Kidney (tissue), 14 donors: Measurements from ENCODE around the gene PABPC4L. TPM values are rescaled to one million over a fixed set of nuclear protein-coding genes. Genes with fewer than 3 reads are reported as not detected.
A peak's percentile ranks its signal among the peaks of the same experiment; 100 is the strongest.
"Not testable (repeated sequence)": the region's sequence is repeated elsewhere in the genome, so short reads cannot be mapped to it uniquely, and the experiment has no call there.

Source experiments
- DNase-seq, 5 donors: peaks; one replicate each; pipeline ENCODE4 v3.0.0-alpha.2; 2013 to 2020
- FAIRE-seq: peaks from 2 replicates; lab custom pipeline; 2012; peaks lifted over from hg19 to GRCh38; lab: Jason Lieb, UNC
- H3K27ac ChIP-seq, 2 donors: one replicate each; pipeline ENCODE4 v1.7.0; 2013; ENCODE audit warnings: low read depth in 2 of 2, low read length in 2 of 2, inconsistent platforms in 1 of 2
- H3K27me3 ChIP-seq: one replicate; pipeline ENCODE4 v1.7.1; 2013; ENCODE audit warnings: low read length, inconsistent platforms; ENCODE audit not compliant: control insufficient read depth, insufficient read depth
- H3K36me3 ChIP-seq, 3 donors: one replicate each; pipeline versions ENCODE4 v1.7.0 to v1.7.1; 2013; ENCODE audit warnings: low read length in 3 of 3, control low read depth in 1 of 3, inconsistent platforms in 1 of 3; ENCODE audit not compliant: insufficient read depth in 3 of 3, control insufficient read depth in 2 of 3
- H3K4me1 ChIP-seq, 3 donors: one replicate each; pipeline versions ENCODE4 v1.7.0 to v1.7.1; 2013; ENCODE audit warnings: low read length in 3 of 3, inconsistent platforms in 1 of 3, low read depth in 1 of 3; ENCODE audit not compliant: control insufficient read depth in 2 of 3, insufficient read depth in 2 of 3
- H3K4me3 ChIP-seq, 3 donors: one replicate each; pipeline versions ENCODE4 v1.7.0 to v1.8.1; 2013; ENCODE audit warnings: low read length in 3 of 3, control low read depth in 1 of 3, inconsistent platforms in 1 of 3
- H3K9ac ChIP-seq, 3 donors: one replicate each; pipeline versions ENCODE4 v1.7.0 to v1.7.1; 2013; ENCODE audit warnings: low read length in 3 of 3, control low read depth in 1 of 3, inconsistent platforms in 1 of 3
- H3K9me3 ChIP-seq, 3 donors: one replicate each; pipeline versions ENCODE4 v1.7.0 to v1.7.1; 2013; ENCODE audit warnings: low read length in 3 of 3, control low read depth in 1 of 3, inconsistent platforms in 1 of 3; ENCODE audit not compliant: control insufficient read depth in 2 of 3, insufficient read depth in 1 of 3
- intact Hi-C: fragments of 100-400 bp; cut with DNase I; formaldehyde crosslinking; loops from one replicate; pipeline ENCODE4 v1.11.1; 2022
- polyA plus RNA-seq: library from polyadenylated mRNA; stranded (reverse); fragments of 350-450 nt; fragmentation: Illumina TruSeq; extraction: RNeasy Lipid Tissue Mini Kit (QIAGEN cat#74804); gene quantifications from one replicate; pipeline ENCODE4 v1.2.3, GENCODE V29; 2014; ENCODE audit warnings: low read depth, low replicate concordance; ENCODE audit not compliant: insufficient read depth
- total RNA-seq: library from RNA; stranded (reverse); fragmentation: NEBNext Ultra II Directional; extraction: Animal tissue kit (Norgen Biotek cat#: 25700); gene quantifications from one replicate; pipeline ENCODE4 v1.2.1, GENCODE V29; 2021
- TF ChIP-seq, protein P1 (sequence below): IDR thresholded peaks from 3 replicates; pipeline ENCODE4 v1.5.1; 2012; ENCODE audit warnings: mild to moderate bottlenecking, moderate library complexity, borderline replicate concordance; ENCODE audit not compliant: insufficient read depth; ENCODE audit errors: extremely low read depth
- donor health status: control.
- donor health status: control.
- donor health status: control.
- donor health status: control.
- donor health status: control.
- donor health status: DM: yes; HTN: yes; CAD: no.
- donor health status: Normal renal cell carcinoma (clear cell type).

Gene PABPC4L
- total and polyA plus RNA-seq, 2 donors from 2014 or later: 0.47 to 3.0 TPM

DNA sequence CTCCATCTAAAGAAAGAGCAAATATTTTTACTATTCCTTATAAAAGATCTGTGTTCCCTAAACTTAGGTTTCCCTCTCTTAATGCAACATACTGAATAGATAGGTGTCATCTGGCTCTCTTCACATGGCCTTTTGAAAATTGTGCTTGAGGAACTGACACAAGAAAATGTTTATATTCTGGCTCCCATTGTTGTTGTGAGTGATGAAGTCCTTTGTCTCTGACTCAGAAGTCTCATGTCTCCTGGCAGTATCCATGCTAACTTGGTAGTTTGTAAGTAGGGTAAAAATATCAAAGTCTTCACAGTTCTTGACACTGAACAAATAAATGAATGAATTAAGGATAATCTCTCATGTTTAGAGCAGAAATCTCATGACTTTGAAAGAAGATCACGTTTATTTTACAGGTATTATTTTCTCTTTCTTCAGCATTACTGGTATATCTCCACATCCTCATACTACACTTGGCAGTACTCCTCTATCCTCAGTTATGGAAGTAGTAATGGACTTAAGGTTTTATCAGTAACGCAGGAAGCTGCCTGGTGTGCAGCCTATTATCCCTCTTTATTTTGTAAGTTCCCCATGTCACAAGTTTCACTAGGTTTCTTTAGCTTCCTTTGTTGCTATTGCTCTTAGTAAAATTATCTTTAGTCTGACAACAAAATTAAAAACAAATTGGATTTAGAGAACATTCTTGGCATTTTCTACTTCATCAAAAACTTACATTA lies 14.2 kb upstream of the PABPC4L start:
- H3K9me3 ChIP-seq: no peaks in the 10 kb centered on the region
- intact Hi-C loops: no loop called here
- DNase-seq: no peak
- no peak overlapping the region for H3K9ac ChIP-seq
- no peak overlapping the region for H3K4me3 ChIP-seq
- H3K27ac ChIP-seq: no peak overlapping the region
- H3K36me3 ChIP-seq: no peaks in the 10 kb centered on the region
- no peaks in the 10 kb centered on the region for H3K4me1 ChIP-seq
- FAIRE-seq: no peak
- H3K27me3 ChIP-seq: no peaks in the 10 kb centered on the region
- TF ChIP-seq, protein P1, sequence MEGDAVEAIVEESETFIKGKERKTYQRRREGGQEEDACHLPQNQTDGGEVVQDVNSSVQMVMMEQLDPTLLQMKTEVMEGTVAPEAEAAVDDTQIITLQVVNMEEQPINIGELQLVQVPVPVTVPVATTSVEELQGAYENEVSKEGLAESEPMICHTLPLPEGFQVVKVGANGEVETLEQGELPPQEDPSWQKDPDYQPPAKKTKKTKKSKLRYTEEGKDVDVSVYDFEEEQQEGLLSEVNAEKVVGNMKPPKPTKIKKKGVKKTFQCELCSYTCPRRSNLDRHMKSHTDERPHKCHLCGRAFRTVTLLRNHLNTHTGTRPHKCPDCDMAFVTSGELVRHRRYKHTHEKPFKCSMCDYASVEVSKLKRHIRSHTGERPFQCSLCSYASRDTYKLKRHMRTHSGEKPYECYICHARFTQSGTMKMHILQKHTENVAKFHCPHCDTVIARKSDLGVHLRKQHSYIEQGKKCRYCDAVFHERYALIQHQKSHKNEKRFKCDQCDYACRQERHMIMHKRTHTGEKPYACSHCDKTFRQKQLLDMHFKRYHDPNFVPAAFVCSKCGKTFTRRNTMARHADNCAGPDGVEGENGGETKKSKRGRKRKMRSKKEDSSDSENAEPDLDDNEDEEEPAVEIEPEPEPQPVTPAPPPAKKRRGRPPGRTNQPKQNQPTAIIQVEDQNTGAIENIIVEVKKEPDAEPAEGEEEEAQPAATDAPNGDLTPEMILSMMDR: no peak

DNA sequence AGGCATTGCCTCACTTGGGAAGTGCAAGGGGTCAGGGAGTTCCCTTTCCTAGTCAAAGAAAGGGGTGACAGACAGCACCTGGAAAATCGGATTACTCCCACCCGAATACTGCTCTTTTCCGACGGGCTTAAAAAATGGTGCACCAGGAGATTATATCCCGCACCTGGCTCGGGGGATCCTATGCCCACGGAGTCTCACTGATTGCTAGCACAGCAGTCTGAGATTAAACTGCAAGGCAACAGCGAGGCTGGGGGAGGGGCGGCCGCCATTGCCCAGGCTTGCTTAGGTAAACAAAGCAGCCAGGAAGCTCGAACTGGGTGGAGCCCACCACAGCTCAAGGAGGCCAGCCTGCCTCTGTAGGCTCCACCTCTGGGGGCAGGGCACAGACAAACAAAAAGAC lies 6.4 kb upstream of the PABPC4L start:
- H3K9me3 ChIP-seq, H3K36me3 ChIP-seq, DNase-seq, H3K27ac ChIP-seq, H3K4me3 ChIP-seq, H3K4me1 ChIP-seq, H3K9ac ChIP-seq, H3K27me3 ChIP-seq, intact Hi-C loops, FAIRE-seq: not testable (repeated sequence)

DNA sequence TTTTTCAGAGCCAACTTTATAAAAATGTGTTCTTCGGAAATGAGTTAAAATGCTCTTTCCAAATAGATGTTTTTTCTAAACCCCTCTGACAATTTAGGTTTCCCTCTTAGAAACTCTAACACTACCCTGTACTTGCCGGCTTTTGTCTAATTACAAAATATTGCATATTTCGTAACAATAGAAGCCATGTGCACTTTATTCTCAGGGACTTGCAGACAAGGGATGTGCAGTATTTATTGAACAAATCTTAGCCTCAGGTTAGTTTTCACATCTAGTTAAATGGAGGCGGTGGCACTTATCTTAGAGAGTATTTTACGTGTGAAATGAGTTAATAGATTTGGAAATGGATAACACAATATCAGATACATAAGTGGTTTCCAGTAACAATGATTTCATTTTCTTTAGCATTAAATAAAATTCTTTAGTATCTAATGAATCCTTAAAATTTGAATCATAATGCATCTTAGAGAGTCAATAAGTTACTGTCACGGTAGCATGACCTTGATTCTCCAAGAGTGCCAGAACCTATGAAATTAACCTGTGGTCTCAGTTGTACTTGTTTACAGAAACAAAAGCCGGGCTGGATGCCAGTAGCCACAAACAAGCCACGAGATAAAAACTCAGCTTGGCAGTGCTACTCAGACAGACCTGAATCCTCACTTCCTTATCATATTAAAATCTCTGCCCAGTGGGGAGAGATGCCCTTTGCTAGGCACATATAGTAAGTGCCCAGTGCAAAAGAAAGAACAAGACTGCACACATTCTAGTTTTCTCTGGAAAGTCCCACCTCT lies 772 bp upstream of the PABPC4L start:
- Histone ChIP-seq H3K4me1 (no peaks in the 10 kb centered on the region), H3K9ac (no peak overlapping the region), H3K36me3 (no peaks in the 10 kb centered on the region), H3K27ac (no peak overlapping the region), H3K9me3 (no peaks in the 10 kb centered on the region), H3K27me3 (no peaks in the 10 kb centered on the region), H3K4me3 (peak overlapping the region in 2 of 3 donors; percentile 45 to 59)
- FAIRE-seq: no peak
- DNase-seq: peak in 1 of 5 donors; percentile 2
- TF ChIP-seq, protein P1: no peak
- intact Hi-C loops: no loop called here

DNA sequence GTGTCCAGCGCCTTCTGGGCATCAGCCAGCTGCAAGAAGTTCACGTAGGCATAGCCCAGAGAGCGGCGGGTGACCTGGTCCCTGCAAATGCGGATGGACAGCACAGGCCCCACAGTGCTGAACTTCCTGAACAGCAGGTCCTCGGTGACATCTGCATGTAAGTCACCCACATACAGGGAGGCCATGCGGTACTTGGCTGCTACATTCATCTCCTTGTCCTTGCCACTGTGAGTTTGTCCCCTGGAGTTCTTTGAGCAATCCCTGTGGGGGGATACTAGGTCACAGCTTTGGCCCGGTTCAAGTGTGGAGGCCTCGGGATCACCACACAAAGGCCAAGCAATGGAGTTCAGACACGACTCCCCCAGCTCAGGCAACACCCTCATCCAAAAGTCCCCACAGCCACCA lies 776 bp downstream of the PABPC4L start:
- Histone ChIP-seq H3K4me1 (no peaks in the 10 kb centered on the region), H3K9me3 (no peaks in the 10 kb centered on the region), H3K4me3 (peak overlapping the region; percentile 30 to 59 (median 54)), H3K27me3 (no peaks in the 10 kb centered on the region), H3K27ac (peak overlapping the region in 1 of 2 donors; percentile 51), H3K9ac (peak overlapping the region; percentile 27 to 46 (median 45)), H3K36me3 (no peaks in the 10 kb centered on the region)
- TF ChIP-seq, protein P1: no peak
- intact Hi-C loops: no loop called here
- FAIRE-seq (no peak), DNase-seq (peak in 3 of 5 donors; percentile 22 to 58 (median 49))
